Activated CD8-positive, alpha-beta T cell treated with anti-CD3 and anti-CD28 coated beads, Interleukin-2, amount 10 ng/mL, durations not matched to agents 7 days and 5 days (primary cell): ENCODE results near the gene SWT1. TPM values are rescaled to one million over a fixed set of nuclear protein-coding genes. Genes with fewer than 3 reads are reported as not detected.

ENCODE experiments used
- total RNA-seq, 2 experiments: library from RNA; stranded (reverse); gene quantifications; one replicate each; pipeline ENCODE4 v1.2.3, GENCODE V29; 2021

The SWT1 gene
- total RNA-seq, 2 experiments from 2014 or later, result 2.1 to 2.2 TPM

Other genes starting within 250 kb of the SWT1 start
- 10 to 100 TPM; 28.6 to 28.7 TPM for gene NIBAN1, start 182.7 kb upstream of the SWT1 start, total RNA-seq
- gene RNF2, start 111.6 kb upstream of the SWT1 start, total RNA-seq, result 10 to 100 TPM; 18.6 to 22.5 TPM
- 10 to 100 TPM; 20.5 to 21.4 TPM for gene TRMT1L, start 214 bp upstream of the SWT1 start, total RNA-seq
- 100 to 1,000 TPM; 216 to 234 TPM for gene IVNS1ABP, start 160.1 kb downstream of the SWT1 start, total RNA-seq